ENCODE measurements around the gene MYO16.

GRCh38 chr13:108781312-108781711 lies 151.9 kb downstream of the MYO16 start:
- TF ChIP-seq CTCF (IDR thresholded peaks at IDR 0.05) (no peak), EP300 (IDR thresholded peaks at IDR 0.05) (no peak), POLR2A (IDR thresholded peaks at IDR 0.05) (no peak)

Measured in tibial nerve (tissue), 4 donors.